DOHH2 (cell line): ENCODE results near the gene SLC22A8.

Source experiments
- CTCF ChIP-seq: fragments of 200-600 bp; sonication (generic); IDR thresholded peaks from one replicate; pipeline ENCODE4 v1.5.1; 2014; ENCODE audit warnings: antibody characterized with exemption, mild to moderate bottlenecking, low read depth, low read length; ENCODE audit not compliant: poor library complexity, severe bottlenecking
- EZH2phosphoT487 ChIP-seq: fragments of 200-600 bp; sonication (generic); IDR thresholded peaks from 2 replicates; pipeline ENCODE4 v1.6.1; 2017; ENCODE audit warnings: borderline replicate concordance, mild to moderate bottlenecking, antibody characterized with exemption, low read length, moderate library complexity, mixed read lengths

- no peak for TF ChIP-seq CTCF
- TF ChIP-seq EZH2phosphoT487, result no peak
Measured at GRCh38 chr11:62961017-62961570, 54.5 kb downstream of the SLC22A8 start.
